Omental fat pad (tissue), 4 donors: Measurements from ENCODE around the gene PPP1R13B. TPM values are rescaled to one million over a fixed set of nuclear protein-coding genes. Genes with fewer than 3 reads are reported as not detected.

Experiments
- ATAC-seq: fragments of 150-250 bp; one replicate; pipeline ENCODE4 v1.9.1; 2016; ENCODE audit warnings: mild to moderate bottlenecking, moderate library complexity; ENCODE audit not compliant: low FRiP score
- DNase-seq: peaks from one replicate; pipeline ENCODE4 v3.0.0-alpha.2; 2019; ENCODE audit warnings: low spot score
- CTCF ChIP-seq, 3 donors: fragments of 450-650 bp; IDR thresholded peaks; one replicate each; pipeline ENCODE4 v1.5.1; 2016 to 2017; ENCODE audit warnings: antibody characterized with exemption in 3 of 3, mild to moderate bottlenecking in 3 of 3, moderate library complexity in 2 of 3
- total RNA-seq, 4 donors: library from RNA; depleted of rRNA; stranded (reverse); fragments of >200 nt; gene quantifications; one replicate each; pipeline ENCODE4 v1.1.0, GENCODE V29; 2016

PPP1R13B gene
- total RNA-seq, 4 donors from 2014 or later: 9.7 to 31.1 (median 15.0) TPM

DNA sequence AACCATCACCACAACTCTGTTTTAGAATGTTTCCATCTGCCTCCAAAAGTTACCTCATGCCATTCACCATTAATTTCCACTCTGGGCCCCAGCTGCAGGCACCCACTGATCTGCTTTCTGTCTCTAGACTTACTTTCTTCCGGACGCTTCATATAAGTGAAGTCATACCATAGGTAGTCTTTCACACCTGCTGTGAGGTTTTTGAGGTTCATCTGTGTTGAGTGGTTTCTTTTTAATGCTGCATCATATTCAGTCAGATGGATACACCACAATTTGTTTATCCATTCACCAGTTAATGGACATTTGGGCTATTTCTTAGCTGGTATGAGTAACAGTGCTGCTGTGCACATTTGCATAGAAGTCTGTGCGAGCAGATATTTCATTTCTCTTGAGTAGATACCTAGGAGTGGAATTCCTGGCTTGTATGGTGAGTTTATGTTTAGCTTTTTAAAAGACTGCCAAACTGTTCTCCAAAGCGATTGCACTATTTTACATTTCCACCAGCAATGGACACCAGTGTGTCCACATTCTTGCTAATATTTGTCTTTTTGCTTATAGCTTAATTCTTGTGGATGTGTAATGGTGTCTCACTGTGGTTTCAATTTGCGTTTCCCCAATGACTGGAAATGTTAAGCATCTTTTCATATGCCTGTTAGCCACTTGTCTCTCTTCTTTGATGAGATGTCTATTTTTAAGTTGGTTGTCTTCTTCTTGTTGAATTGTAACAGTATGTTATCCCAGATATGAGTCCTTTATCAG is 83.5 kb downstream of the PPP1R13B start:
- no peak for DNase-seq
- ATAC-seq: no peak
- TF ChIP-seq CTCF (IDR thresholded peaks at IDR 0.05): no peak

DNA sequence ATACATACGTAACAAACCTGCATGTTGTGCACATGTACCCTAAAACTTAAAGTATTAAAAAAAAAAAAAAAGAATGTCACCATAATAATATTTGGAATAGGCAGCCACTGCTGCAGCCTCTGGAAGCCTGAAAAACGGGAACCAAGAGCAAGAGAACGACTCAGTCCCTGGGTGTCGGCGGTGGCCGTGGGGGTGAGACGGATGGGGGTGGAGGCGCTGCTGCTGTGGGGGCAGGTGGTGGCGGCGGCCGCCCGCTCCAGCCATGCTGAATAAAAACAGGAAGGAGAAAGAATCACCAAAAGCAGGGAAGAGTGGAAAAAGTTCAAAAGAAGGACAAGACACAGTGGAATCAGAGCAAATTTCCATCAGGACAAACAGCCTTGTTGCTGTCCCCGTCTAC is 84.8 kb downstream of the PPP1R13B start:
- TF ChIP-seq CTCF (IDR thresholded peaks at IDR 0.05): no peak
- no peak for ATAC-seq
- DNase-seq: no peak

DNA sequence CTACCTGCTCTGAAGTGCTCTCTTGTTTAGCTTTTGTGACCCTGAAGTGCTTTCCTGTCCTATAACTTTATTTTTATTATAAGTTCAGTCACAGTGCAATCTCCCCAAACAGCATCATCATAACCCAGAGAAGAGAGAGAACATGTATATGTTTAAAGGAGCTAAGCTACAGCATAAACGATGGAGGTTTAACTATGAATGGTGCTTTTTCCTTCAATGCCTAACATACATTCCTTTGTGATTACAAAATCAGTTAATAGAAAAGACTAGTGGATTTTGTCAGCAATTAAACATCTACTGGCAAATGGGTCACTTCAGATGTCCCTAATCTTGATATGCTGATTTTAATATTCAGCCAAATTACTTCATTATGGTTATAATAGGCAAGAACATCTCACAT is 85.3 kb downstream of the PPP1R13B start:
- no peak for TF ChIP-seq CTCF (IDR thresholded peaks at IDR 0.05)
- DNase-seq: no peak
- no peak for ATAC-seq

- ATAC-seq: no peak
- no peak for DNase-seq
- TF ChIP-seq CTCF (IDR thresholded peaks at IDR 0.05): no peak
Observed at GRCh38 chr14:103758059-103758776, 89.2 kb downstream of the PPP1R13B start.

- ATAC-seq: no peak
- TF ChIP-seq CTCF (IDR thresholded peaks at IDR 0.05): no peak
- no peak for DNase-seq
Observed at GRCh38 chr14:103755060-103755459, 92.3 kb downstream of the PPP1R13B start.

- no peak for ATAC-seq
- no peak for DNase-seq
- no peak for TF ChIP-seq CTCF (IDR thresholded peaks at IDR 0.05)
Observed at GRCh38 chr14:103753774-103754173, 93.6 kb downstream of the PPP1R13B start.

DNA sequence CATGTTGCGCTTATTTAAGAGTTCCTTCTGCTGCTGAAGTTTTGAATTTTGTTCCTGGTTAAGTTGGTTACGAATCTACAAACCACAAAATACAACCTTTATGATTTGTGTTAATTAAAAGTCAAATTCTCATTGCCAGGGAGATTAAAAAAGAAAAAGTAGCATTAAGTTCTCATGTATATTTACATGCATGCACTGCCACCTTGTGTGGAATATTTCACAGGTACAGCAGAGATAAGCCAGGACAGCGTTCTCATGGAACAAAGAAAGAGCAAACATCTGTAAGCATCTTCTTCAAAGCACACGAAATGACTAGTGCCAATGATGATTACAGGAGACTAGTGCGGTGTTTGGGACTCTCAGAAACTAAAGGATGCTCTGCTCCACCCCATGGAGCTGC is 97.5 kb downstream of the PPP1R13B start:
- DNase-seq: no peak
- no peak for ATAC-seq
- TF ChIP-seq CTCF (IDR thresholded peaks at IDR 0.05): no peak
